Tibial nerve (tissue), 4 donors: ENCODE measurements around the gene RCOR2. TPM values are rescaled to one million over a fixed set of nuclear protein-coding genes. Genes with fewer than 3 reads are reported as not detected.
A peak's percentile ranks its signal among the peaks of the same experiment; 100 is the strongest.
"Not testable (repeated sequence)": the region's sequence is repeated elsewhere in the genome, so short reads cannot be mapped to it uniquely, and the experiment has no call there.

Experiments
- DNase-seq, 2 donors: peaks; one replicate each; pipeline ENCODE4 v3.0.0-alpha.2; 2019; ENCODE audit warnings: low spot score in 2 of 2
- H3K27ac ChIP-seq, 4 donors: fragments of 200-600 bp; sonication (generic) in 3 of 4; one replicate each; pipeline ENCODE4 v1.5.1; 2017 to 2019; ENCODE audit warnings: mild to moderate bottlenecking in 1 of 4
- H3K27me3 ChIP-seq, 2 donors: fragments of 200-600 bp; sonication (generic) in 1 of 2; one replicate each; pipeline versions ENCODE4 v1.5.1 to v1.6.0; 2017 to 2019
- H3K36me3 ChIP-seq, 3 donors: fragments of 200-600 bp; sonication (generic); one replicate each; pipeline ENCODE4 v1.5.1; 2018 to 2019
- H3K4me1 ChIP-seq, 4 donors: fragments of 200-600 bp; sonication (generic) in 3 of 4; one replicate each; pipeline ENCODE4 v1.5.1; 2017 to 2019
- H3K4me3 ChIP-seq, 4 donors: fragments of 200-600 bp; sonication (generic) in 3 of 4; one replicate each; pipeline ENCODE4 v1.5.1; 2017 to 2019; ENCODE audit warnings: mild to moderate bottlenecking in 1 of 4, moderate library complexity in 1 of 4
- H3K9me3 ChIP-seq, 4 donors: fragments of 200-600 bp; sonication (generic) in 3 of 4; one replicate each; pipeline ENCODE4 v1.5.1; 2017 to 2019
- CTCF ChIP-seq, 5 experiments: fragments of 200-600 bp in 3 of 5; fragments of 450-650 bp in 2 of 5; sonication (generic) in 3 of 5; IDR thresholded peaks; one replicate each; pipeline ENCODE4 v1.5.1; 2016 to 2019; ENCODE audit warnings: antibody characterized with exemption in 5 of 5, mild to moderate bottlenecking in 3 of 5, moderate library complexity in 2 of 5
- EP300 ChIP-seq, 2 donors: sonication (generic); formaldehyde crosslinking; IDR thresholded peaks; one replicate each; pipeline ENCODE4 v1.6.1; 2017; ENCODE audit warnings: antibody characterized with exemption in 2 of 2, mild to moderate bottlenecking in 1 of 2
- POLR2A ChIP-seq, 2 donors: fragments of 450-650 bp; IDR thresholded peaks; one replicate each; pipeline ENCODE4 v1.6.1; 2017; ENCODE audit warnings: antibody characterized with exemption in 2 of 2, mild to moderate bottlenecking in 2 of 2, moderate library complexity in 2 of 2
- WGBS, 2 donors: methylation state at CpG; one replicate each; pipeline ENCODE4 v1.1.5; 2018; 5-methylcytosine and 5-hydroxymethylcytosine counted together
- total RNA-seq, 4 donors: library from RNA; depleted of rRNA; stranded (reverse); fragments of >200 nt; gene quantifications; one replicate each; pipeline ENCODE4 v1.1.0, GENCODE V29; 2016

RCOR2 gene
- total RNA-seq, 4 donors from 2014 or later: 0.22 to 1.6 TPM; not detected in 2

GRCh38 chr11:63869171-63869591 lies 47.8 kb downstream of the RCOR2 start:
- H3K4me1 ChIP-seq: peaks cover 0 to 89% (median 64%) of the 10 kb centered on the region in 4 donors
- 77 to 88% methylated on average over 2 to 7 of the region's 7 CpGs for WGBS, 2 donors
- H3K9me3 ChIP-seq: no peaks in the 10 kb centered on the region
- TF ChIP-seq POLR2A (IDR thresholded peaks at IDR 0.05) (no peak), CTCF (IDR thresholded peaks at IDR 0.05) (no peak), EP300 (IDR thresholded peaks at IDR 0.05) (no peak)
- DNase-seq: no peak
- H3K4me3 ChIP-seq: no peak overlapping the region
- peak overlapping the region in 1 of 4 donors; percentile 40 for H3K27ac ChIP-seq
- H3K36me3 ChIP-seq: no peaks in the 10 kb centered on the region
- H3K27me3 ChIP-seq: no peaks in the 10 kb centered on the region

GRCh38 chr11:63868399-63869064 lies 48.4 kb downstream of the RCOR2 start:
- H3K4me3 ChIP-seq: no peak overlapping the region
- no peaks in the 10 kb centered on the region for H3K9me3 ChIP-seq
- peak overlapping the region in 1 of 4 donors; percentile 29 for H3K27ac ChIP-seq
- peaks cover 0 to 3% (median 0%) of the 10 kb centered on the region in 3 donors for H3K36me3 ChIP-seq
- no peak for DNase-seq
- H3K27me3 ChIP-seq: no peaks in the 10 kb centered on the region
- TF ChIP-seq CTCF (IDR thresholded peaks at IDR 0.05) (no peak), POLR2A (IDR thresholded peaks at IDR 0.05) (no peak), EP300 (IDR thresholded peaks at IDR 0.05) (no peak)
- 49 to 63% methylated on average over 9 of the region's 9 CpGs for WGBS, 2 donors
- H3K4me1 ChIP-seq: peaks cover 0 to 84% (median 58%) of the 10 kb centered on the region in 4 donors

GRCh38 chr11:63867511-63867910 lies 49.5 kb downstream of the RCOR2 start:
- TF ChIP-seq EP300 (IDR thresholded peaks at IDR 0.05): no peak
- peak overlapping the region in 1 of 4 donors; percentile 32 for H3K27ac ChIP-seq
- 79 to 93% methylated on average over 4 of the region's 4 CpGs for WGBS, 2 donors
- peaks cover 0 to 84% (median 57%) of the 10 kb centered on the region in 4 donors for H3K4me1 ChIP-seq
- no peak overlapping the region for H3K4me3 ChIP-seq
- H3K36me3 ChIP-seq: peaks cover 0 to 11% (median 0%) of the 10 kb centered on the region in 3 donors
- no peak for DNase-seq
- no peaks in the 10 kb centered on the region for H3K27me3 ChIP-seq
- no peaks in the 10 kb centered on the region for H3K9me3 ChIP-seq

- Histone ChIP-seq H3K27me3 (no peaks in the 10 kb centered on the region), H3K4me3 (no peak overlapping the region), H3K27ac (no peak overlapping the region), H3K4me1 (peaks cover 0 to 78% (median 48%) of the 10 kb centered on the region in 4 donors), H3K9me3 (no peaks in the 10 kb centered on the region), H3K36me3 (peaks cover 0 to 18% (median 0%) of the 10 kb centered on the region in 3 donors)
- peak; percentile 49 to 77 for DNase-seq
- TF ChIP-seq EP300 (IDR thresholded peaks at IDR 0.05): peak in 1 of 2 donors; percentile 29
- TF ChIP-seq CTCF (IDR thresholded peaks at IDR 0.05): no peak
- TF ChIP-seq POLR2A (IDR thresholded peaks at IDR 0.05): no peak
- WGBS, 2 donors: 49 to 55% methylated on average over 4 of the region's 4 CpGs
These were observed 50.8 kb downstream of the RCOR2 start for GRCh38 chr11:63866211-63866610.

- not testable (repeated sequence) for H3K27me3 ChIP-seq, H3K9me3 ChIP-seq, H3K4me3 ChIP-seq, DNase-seq, H3K27ac ChIP-seq
- Histone ChIP-seq H3K36me3 (peaks cover 0 to 26% (median 0%) of the 10 kb centered on the region in 3 donors), H3K4me1 (peaks cover 0 to 63% (median 28%) of the 10 kb centered on the region in 4 donors)
- 97% methylated on average over 6 of the region's 6 CpGs for WGBS, 2 donors
These were observed 53.3 kb downstream of the RCOR2 start for GRCh38 chr11:63863620-63864019.

- Histone ChIP-seq H3K36me3 (peaks cover 0 to 26% (median 0%) of the 10 kb centered on the region in 3 donors), H3K9me3 (no peaks in the 10 kb centered on the region), H3K4me3 (no peak overlapping the region), H3K4me1 (peaks cover 0 to 63% (median 26%) of the 10 kb centered on the region in 4 donors), H3K27ac (no peak overlapping the region), H3K27me3 (no peaks in the 10 kb centered on the region)
- TF ChIP-seq EP300 (IDR thresholded peaks at IDR 0.05): no peak
- TF ChIP-seq CTCF (IDR thresholded peaks at IDR 0.05): no peak
- no peak for TF ChIP-seq POLR2A (IDR thresholded peaks at IDR 0.05)
- WGBS, 2 donors: 24 to 30% methylated on average over 4 of the region's 4 CpGs
- DNase-seq: no peak
These were observed 54.0 kb downstream of the RCOR2 start for GRCh38 chr11:63862923-63863322.
